ENCODE data around the gene PTPDC1. TPM values are rescaled to one million over a fixed set of nuclear protein-coding genes. Genes with fewer than 3 reads are reported as not detected.
A peak's percentile ranks its signal among the peaks of the same experiment; 100 is the strongest.

Gene PTPDC1
- polyA plus RNA-seq, 1 experiment: 6.6 TPM

DNA sequence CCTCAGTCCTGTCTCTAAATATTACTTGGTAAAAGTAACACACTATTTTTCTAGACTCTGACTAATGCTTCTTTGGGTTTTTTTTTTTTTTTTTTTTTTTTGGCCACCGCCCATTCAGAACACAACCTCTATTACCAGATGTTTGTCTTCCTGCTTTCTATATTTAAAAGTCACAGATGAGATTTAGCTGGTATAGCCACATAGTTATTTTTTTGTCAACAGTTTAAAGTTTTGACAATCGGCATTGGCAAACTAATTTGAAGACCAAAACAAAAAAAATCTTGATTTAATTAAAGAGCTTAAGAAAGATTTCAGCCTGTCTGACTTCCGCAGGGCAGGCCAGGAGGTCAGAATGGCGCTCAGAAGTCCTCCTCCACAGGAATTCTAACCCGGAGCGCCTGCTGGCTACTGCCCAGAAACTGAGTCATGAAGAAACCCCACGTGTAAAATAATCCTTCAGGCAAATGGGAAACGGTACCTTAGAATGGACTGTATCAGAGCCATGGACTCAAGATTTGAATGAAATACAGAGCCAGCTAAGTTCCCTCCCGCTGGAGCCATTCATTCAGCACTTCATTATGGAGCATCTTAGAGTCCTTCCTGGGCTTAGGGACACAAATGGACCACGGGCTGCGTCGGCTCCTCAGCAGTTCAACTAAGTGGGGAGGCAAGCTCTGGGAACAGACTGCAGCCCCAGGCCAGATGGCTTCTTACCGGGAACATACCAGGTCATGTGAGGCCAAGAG lies 55.6 kb downstream of the PTPDC1 start:
- H3K4me3 ChIP-seq (ENCODE audit: low read depth, low read length): peak overlapping the region; percentile 30
- H3K9me3 ChIP-seq (ENCODE audit: control insufficient read depth, insufficient read depth, low read length): no peaks in the 10 kb centered on the region
- TF ChIP-seq, protein P1, sequence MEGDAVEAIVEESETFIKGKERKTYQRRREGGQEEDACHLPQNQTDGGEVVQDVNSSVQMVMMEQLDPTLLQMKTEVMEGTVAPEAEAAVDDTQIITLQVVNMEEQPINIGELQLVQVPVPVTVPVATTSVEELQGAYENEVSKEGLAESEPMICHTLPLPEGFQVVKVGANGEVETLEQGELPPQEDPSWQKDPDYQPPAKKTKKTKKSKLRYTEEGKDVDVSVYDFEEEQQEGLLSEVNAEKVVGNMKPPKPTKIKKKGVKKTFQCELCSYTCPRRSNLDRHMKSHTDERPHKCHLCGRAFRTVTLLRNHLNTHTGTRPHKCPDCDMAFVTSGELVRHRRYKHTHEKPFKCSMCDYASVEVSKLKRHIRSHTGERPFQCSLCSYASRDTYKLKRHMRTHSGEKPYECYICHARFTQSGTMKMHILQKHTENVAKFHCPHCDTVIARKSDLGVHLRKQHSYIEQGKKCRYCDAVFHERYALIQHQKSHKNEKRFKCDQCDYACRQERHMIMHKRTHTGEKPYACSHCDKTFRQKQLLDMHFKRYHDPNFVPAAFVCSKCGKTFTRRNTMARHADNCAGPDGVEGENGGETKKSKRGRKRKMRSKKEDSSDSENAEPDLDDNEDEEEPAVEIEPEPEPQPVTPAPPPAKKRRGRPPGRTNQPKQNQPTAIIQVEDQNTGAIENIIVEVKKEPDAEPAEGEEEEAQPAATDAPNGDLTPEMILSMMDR (IDR thresholded peaks at IDR 0.05; ENCODE audit: low read depth, low read length): no peak
- peak overlapping the region; percentile 86 for H3K27ac ChIP-seq (ENCODE audit: low read depth, low read length)
- no peaks in the 10 kb centered on the region for H3K27me3 ChIP-seq (ENCODE audit: control insufficient read depth, insufficient read depth, low read length)
- ChIA-PET CTCF (interaction anchor here (0.6 to 1.4 kb wide), 4 partner anchors 44 to 988 kb away, joined by 4 to 6 read pairs (median 5); no protein-coding TSS in a partner anchor), POLR2A (interaction anchor here (0.7 to 1.6 kb wide), 9 partner anchors 20 to 122 kb away, joined by 3 to 35 read pairs (median 7); no protein-coding TSS in a partner anchor)
- peak; percentile 95 for DNase-seq (ENCODE audit: low read depth, low spot score)

GRCh38 chr9:94140418-94140780 lies 56.1 kb downstream of the PTPDC1 start:
- ChIA-PET POLR2A (interaction anchor here (1.0 to 1.6 kb wide), 4 partner anchors 26 to 42 kb away, joined by 3 to 35 read pairs (median 8); no protein-coding TSS in a partner anchor), CTCF (no interaction called here)
- no peaks in the 10 kb centered on the region for H3K27me3 ChIP-seq (ENCODE audit: control insufficient read depth, insufficient read depth, low read length)
- no peaks in the 10 kb centered on the region for H3K9me3 ChIP-seq (ENCODE audit: control insufficient read depth, insufficient read depth, low read length)
- H3K4me3 ChIP-seq (ENCODE audit: low read depth, low read length): peak overlapping the region; percentile 30
- TF ChIP-seq, protein P1 (IDR thresholded peaks at IDR 0.05; ENCODE audit: low read depth, low read length): no peak
- H3K27ac ChIP-seq (ENCODE audit: low read depth, low read length): peak overlapping the region; percentile 86
- DNase-seq (ENCODE audit: low read depth, low spot score): no peak

- DNase-seq (ENCODE audit: low read depth, low spot score): no peak
- TF ChIP-seq, protein P1 (IDR thresholded peaks at IDR 0.05; ENCODE audit: low read depth, low read length): no peak
- Histone ChIP-seq H3K27ac (ENCODE audit: low read depth, low read length) (peak overlapping the region; percentile 86), H3K9me3 (ENCODE audit: control insufficient read depth, insufficient read depth, low read length) (no peaks in the 10 kb centered on the region), H3K27me3 (ENCODE audit: control insufficient read depth, insufficient read depth, low read length) (no peaks in the 10 kb centered on the region), H3K4me3 (ENCODE audit: low read depth, low read length) (no peak overlapping the region)
- ChIA-PET POLR2A (interaction anchor here (0.7 to 1.0 kb wide), 3 partner anchors 26 to 30 kb away, joined by 3 to 5 read pairs (median 3); no protein-coding TSS in a partner anchor), CTCF (no interaction called here)
These were observed 56.8 kb downstream of the PTPDC1 start for GRCh38 chr9:94140791-94141790.

GRCh38 chr9:94142353-94142752 lies 58.1 kb downstream of the PTPDC1 start:
- Histone ChIP-seq H3K9me3 (ENCODE audit: control insufficient read depth, insufficient read depth, low read length) (no peaks in the 10 kb centered on the region), H3K27me3 (ENCODE audit: control insufficient read depth, insufficient read depth, low read length) (no peaks in the 10 kb centered on the region), H3K27ac (ENCODE audit: low read depth, low read length) (no peak overlapping the region), H3K4me3 (ENCODE audit: low read depth, low read length) (no peak overlapping the region)
- TF ChIP-seq, protein P1 (IDR thresholded peaks at IDR 0.05; ENCODE audit: low read depth, low read length): no peak
- CTCF ChIA-PET: no interaction called here
- DNase-seq (ENCODE audit: low read depth, low spot score): no peak
- POLR2A ChIA-PET: interaction anchor here (0.7 kb wide), 1 partner anchor 31 kb away, joined by 3 read pairs; no protein-coding TSS in a partner anchor

All from AG04450 (cell line).